CD4-positive, alpha-beta T cell treated with Interleukin-1 beta for 1 hour (primary cell): ENCODE results near the gene NHLRC4.

Source experiments
- DNase-seq, 2 donors: peaks; one replicate each; pipeline ENCODE4 v3.0.0-alpha.2; 2020 to 2022

NHLRC4 gene, protein sequence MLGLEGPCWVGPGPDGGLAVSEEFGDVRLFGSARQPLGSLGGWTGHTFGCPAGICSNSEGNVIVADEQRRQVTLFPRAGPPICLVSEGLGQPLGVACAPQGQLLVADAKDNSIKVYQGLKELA

DNA sequence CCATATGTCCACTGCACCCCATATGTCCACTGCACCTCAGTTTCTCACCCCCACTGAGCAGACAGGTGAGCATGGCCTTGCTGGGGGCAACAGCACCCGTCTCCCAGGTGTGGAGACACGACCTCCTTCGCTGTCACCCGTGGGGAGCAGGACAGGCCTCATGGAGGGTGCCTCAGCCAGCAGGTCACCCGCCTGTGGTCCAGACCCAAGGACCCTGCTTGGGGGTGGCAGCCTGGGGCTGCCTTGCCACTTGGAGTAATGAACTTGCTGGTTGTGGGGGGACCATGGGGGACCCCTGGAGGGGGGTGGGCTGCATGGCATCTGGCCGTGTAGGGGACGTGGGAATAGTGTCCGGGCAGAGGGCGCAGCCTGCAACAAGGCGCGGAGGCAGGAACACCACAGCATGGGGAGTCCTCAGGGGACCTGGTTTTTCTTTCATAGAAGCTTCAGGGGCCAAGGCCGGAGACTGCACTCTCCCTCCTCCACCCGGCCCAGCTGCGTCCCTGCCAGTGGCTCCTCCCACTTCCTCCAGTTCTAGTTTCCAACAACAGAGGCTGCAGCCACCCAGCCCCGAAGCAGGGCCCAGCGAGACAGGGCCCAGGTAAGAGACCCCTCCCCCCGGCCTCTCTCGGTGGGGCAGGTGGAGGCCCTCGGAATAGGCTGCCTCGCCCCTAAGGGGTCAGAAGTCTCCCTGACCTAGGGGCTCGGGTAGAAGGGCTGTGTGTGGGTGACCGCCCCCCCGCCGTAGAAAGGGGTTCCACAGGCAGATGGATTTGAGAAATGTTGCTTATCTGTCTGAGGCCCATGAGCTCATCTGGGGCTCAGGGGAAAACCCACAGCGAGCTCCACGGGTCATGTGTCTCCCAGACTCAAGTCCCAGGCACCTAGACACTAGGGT, at the start of gene NHLRC4:
Gene NHLRC4 (plus strand): TSS at position 531 of the 898 bp plus-strand sequence. CDS start 1,043 bp downstream, outside the sequence.
- peak; percentile 46 to 52 for DNase-seq

DNA sequence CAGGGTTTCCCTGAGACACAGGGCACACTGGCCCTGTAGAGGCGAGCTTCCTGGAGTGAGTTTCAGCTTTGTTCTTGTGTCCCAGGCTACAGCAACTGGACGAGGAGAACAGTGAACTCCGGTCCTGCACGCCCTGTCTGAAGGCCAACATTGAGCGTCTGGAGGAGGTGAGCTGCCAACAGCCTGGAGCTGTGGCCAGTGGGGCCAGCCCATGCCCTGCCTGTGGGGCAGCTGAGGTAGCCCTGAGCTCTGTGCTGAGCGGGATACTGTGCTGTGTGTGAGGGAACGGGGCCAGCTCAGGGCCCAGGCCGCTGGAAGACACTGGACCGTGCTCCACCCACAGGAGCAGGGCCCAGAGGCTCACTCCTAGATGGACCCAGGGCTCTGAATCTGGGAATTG, 47.9 kb upstream of the NHLRC4 start:
- no peak for DNase-seq

DNA sequence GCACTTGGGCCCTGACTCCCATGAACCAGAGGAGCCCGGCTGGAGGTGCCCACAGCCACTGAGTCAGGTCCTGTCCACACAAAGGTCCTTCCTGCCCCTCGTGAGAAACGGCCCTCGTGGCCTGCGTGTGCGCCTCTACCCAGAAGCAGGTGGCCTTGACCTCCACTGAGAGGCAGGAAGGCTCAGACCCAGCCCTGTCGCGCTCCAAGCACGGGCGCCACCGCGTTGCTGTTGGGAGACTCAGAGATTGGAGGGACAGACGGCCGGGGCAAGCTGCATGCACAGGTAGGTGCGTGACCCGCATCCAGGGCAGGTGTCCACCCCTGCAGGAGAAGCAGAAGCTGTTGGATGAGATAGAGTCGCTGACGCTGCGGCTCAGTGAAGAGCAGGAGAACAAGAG, 47.4 kb upstream of the NHLRC4 start:
- DNase-seq = no peak

DNA sequence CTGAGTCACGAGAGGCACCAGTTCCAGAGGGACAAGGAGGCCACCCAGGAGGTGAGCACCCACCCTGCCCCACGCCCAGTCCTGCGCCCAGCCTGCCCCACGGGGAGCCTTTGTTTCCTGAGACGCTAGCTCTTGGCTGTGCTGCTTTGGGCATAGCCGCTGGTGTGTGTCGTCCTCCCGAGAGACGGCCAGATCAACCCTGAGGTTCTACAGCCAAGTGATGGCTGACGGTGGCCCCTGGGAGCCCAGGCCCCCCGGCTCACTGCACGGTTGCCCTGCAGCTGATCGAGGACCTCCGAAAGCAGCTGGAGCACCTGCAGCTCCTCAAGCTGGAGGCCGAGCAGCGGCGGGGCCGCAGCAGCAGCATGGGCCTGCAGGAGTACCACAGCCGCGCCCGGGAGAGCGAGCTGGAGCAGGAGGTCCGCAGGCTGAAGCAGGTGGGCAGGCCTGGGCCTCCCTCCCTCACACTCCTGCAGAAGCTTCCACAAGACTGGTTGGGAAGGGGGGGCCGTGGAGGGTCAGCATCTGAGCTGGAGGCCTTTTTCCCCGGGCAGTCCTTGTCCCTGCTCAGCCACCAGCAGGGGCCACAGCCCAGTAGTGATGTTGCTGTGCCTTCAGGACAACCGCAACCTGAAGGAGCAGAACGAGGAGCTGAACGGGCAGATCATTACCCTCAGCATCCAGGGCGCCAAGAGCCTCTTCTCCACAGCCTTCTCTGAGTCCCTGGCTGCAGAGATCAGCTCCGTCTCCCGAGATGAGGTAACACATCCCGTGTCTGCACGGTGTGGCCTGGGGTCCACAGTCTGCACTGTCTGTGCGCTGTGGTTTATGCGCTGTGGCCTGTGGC, 46.7 kb upstream of the NHLRC4 start:
- DNase-seq = no peak

DNA sequence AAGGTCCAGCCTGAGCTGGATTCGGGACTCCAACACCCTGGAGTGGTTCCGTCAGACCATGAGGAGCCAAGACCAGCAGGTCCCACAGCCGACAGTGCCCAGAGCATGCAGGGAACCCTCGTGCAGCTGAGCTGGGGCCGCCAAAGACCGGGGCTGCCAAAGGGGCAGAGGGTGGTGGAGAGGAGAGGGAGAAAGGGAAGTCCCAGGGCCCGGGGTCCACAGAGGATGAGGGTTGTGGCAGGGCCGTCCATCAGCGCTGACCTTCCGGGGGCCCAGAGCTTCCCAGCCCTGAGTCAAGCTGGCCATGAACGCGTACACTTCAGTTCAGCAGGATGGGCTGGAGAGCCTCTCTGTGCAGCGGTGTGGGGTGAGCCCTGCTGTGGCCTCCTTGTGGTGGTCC, 46.0 kb upstream of the NHLRC4 start:
- no peak for DNase-seq

DNA sequence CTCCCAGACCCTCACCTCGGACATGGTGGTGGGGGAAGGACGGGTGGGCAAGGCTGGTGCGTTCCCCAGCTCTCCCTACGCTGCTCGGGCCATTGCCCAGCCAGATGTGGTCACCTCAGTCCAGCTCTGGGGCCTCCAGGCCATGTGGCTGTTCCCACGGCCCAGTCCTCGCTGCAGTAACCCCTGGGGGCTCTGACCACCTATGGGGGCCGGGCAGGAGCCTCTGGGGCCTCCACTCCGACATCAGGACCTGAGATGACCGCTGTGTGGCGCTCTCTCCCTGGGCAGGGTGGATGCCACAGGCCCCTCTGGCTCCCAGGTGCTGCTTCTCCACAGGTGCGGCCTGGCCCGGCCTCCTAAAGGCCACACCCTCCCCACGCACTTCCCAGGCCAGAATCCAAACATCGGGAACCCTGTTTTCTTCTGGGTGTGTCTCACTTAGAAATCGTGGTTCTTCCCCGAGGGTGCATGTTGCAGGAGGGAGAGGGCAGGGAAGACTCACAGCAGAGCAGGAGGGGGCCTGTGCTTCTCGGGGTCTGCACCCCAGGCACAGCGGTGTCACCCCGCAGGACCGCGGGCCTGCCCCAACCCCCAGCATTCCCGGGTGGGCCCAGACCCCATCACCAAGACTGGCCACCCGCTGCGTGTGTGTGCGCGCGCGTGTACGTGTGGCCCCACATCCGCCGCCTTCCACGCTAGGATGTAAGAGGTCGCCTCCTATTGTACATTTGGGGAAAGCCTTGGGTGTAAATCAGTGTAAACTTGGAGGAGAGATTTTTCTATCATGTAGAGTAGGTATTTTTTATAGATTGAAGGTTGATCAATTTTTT, 45.2 kb upstream of the NHLRC4 start:
- no peak for DNase-seq

DNA sequence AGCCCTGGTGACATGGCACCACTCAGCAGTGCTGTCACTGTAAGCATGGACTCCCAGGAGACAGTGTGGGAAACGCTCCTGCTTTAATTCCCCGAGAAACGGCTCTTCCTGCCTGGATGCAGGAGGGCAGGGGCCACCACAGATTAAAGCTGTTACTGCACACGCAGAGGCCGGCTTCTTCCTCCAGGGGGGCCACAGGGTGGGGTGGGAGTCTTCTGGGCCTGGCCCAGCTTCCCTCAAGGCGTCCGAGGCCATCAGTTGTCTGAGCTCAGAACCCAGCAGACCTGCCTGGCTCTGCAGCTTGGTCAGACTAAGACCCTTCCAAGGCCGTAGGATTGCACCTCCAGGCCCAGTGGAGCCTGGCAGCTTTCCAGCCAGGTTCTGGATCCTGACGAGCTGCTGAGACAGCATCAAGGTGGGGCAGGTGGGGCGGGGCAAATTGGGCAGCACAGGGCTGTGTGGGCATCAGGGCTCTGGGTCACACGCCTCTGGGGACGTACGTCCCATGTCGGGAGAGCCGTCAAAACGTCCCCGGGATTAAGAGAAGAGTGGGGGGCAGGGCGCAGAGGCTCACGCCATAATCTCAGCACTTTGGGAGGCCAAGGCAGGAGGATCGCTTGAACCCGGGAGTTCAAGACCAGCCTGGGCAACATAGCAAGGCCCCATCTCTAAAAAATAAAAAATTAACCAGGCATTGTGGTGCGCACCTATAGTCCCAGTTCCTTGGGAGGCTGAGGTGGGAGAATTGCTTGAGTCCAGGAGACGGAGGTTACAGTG, 44.3 kb upstream of the NHLRC4 start:
- DNase-seq = no peak

DNA sequence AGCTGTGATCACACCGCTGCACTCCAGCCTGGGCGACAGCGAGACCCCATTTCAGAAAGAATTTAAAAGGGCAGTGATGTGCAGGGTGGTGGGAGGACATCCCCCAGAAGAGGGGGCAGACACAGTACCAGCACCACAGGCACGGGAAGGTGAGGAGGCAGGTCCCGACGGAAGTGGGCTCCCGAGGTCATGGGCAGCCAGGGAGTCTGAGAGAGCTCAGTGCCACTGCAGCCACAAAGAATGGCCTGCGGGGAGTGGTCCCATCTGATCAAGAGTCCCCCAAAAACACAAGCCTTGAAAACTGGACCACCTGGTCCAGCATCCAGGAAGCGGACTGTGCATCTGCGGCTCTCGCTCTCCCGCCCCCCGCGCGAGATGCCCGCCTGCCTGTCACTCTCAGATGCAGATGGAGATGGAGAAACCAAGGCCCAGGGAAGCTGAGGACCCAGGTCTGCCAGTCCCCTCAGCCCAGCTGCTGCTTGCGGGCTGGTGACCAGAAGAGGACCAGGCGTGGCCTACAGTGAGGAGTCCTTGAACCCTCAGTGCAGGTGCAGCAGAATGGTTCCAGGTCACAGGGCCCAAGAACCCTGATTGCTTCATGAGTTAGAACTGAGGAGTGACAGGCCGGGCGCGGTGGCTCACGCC, 43.6 kb upstream of the NHLRC4 start:
- no peak for DNase-seq

DNA sequence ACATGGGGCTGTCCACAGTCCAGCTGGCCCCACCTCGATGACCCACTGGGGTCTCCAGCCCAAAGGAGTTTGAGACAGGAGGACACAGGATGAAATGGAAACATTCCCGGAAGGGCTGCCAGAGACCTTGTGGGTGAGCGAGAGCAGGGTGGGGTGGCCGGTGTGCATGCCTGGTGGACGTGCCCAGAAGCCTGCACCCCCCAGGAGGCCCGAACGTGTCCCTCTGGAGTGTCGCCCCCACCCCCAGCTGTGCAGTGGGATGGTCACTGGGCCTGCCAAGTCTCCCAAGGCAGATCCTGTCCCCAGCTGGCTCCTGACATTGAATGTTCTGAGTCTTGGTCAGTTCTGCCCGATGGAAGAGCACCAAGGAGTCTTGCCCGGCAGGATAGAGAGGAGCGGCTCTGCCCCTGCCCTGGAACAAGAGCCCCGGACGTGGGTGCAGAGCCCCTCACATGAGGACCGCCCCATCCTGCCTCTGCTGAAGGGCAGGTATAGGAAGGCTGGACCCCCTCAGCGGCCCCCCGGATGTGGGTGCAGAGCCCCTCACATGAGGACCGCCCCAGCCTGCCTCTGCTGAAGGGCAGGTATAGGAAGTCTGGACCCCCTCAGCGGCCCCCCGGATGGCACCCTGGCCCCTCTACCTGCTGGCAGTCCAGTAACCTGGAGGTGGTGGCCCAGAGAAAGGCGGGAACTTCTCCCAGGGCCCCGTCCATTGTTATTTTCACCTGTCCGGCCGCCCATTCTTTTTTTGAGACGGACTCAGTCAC, 42.3 kb upstream of the NHLRC4 start:
- no peak for DNase-seq

DNA sequence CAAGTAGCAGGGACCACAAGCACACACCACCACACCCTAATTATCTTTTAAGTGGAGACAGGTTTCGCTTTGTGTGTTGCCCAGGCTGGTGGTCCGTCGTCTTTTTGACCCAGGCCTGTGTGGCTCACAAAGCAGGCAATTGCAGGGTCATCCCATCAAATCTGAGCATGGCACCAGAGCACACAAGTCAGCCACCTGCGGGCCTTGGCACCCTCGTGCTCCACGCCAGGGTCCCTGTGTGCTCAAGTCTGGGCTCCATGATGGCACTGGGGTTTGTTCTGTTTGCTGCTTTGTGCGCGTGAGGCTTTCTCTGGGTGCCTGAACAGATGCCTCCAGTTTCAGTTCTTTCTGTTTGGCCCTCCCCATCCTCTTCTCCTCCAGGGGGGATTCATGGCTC, 41.7 kb upstream of the NHLRC4 start:
- DNase-seq = no peak

DNA sequence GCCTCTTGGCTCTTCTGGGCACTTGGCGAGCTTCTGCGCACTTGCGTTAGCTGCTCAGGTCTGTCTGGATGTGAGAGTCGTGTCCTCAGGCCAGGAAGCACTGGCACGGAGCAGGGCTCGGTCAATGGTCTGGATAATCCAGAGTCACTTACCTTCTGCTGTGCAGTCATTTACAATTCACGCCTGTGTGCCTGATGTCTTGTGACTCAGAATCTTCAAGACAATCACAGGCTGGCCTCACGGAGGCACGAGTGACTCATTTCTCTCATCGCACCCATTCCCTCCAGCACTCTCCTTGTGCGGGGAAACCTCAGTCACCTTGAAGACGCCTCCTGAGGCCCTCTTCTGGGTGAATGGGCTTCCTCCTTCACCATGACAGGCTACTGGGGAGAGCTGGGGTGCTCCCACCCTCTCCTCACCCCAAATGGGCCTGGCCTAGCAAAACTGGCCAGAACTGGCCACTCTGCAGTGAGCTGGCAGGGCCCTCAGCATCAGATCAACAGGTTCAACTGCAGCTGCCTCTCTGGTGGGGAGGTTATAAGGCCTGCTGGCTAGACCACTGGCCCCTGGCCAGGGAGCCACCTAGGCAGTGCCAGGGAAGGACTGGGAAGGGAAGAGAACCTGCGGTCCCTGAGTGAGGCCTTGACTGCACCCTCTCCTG, 41.2 kb upstream of the NHLRC4 start:
- DNase-seq = peak; percentile 11 to 30

DNA sequence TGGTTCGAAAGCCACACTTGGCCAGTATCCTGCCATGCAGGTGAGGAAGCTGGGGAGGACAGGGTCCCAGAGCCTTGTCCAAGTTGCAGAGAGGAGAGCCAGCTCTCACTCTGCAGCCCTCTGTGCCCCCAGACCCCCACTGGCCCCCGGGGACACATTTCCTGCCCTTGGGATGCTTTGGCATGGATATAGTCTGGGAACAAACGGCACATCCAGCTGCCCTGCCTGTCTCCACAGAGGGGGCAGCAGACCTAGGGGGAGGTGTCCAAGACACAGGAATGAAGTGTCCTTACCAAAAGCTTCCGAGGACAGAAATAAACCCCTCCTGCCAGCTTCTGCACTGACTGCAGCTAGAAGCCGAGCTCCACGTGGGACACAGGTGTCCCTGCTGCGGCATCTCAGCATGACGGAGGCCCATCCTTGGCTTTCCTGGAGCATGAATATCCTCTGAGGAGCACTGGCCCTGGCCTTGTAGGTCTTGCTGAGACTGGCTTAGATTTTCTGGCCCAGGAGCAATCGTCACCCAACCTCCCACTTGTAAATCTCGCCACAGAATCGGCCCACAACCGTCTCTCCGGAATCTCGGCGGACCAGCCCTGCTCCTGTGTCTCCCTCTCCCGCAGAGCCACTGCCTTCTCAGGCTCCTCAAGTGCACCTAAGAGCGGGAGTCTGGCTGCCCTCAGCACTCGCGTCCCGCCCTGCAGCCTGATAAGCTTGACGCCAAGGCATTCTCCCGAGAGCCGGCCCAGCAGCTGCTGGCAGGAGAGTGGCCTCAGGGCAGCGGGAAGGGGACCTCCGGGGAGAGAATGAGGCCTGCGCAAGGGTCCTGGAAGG, 40.4 kb upstream of the NHLRC4 start:
- DNase-seq = peak in 1 of 2 donors; percentile 16

DNA sequence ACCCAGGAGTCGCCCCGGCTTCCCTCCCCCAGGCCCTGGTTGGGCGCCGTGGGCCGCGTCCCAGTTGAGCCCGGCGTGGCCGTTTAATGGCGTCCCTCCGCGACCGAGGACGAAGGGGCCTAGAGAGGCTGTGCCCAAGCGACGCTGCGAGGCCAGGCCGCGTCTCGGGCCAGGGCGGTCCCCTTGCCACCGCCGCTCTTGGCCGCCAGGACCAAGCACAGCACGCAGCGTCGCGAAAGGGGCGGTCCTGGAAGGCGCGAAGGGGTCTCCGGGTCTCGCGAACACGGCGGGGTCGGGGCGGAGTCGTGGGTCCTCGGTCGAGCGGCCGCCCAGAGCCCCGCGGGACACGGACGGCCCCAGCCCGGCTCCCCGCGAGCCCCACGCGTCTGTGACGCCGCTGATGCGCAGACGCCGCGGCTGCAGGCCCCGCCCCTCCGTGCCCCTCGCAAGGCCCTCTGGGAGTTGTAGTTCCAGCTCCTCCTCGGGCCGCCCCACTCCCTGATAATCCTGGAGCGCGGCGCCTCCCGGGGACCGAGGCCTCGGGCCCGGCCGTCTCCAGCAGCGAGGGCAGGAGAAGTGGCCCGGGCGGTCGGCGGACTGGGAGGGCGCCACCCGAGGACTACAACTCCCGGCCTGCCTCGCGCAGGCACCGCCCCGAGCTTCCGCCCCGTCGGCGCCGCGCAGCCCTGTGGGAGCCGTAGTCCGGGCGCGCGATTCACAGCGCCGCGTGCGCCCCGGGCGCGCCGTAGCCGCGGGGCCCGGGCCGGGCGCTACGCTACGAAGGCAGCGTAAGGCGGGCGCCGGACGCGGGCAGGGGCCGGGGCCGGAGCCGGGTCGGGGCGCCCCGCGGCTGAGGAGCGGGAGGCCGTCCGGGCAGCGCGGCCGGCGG, 39.5 kb upstream of the NHLRC4 start, which contains the start of gene CAPN15:
Gene CAPN15 (plus strand): TSS at position 698 of the 889 bp plus-strand sequence. CDS start 19,127 bp downstream, outside the sequence.
- DNase-seq = peak; percentile 85 to 86

DNA sequence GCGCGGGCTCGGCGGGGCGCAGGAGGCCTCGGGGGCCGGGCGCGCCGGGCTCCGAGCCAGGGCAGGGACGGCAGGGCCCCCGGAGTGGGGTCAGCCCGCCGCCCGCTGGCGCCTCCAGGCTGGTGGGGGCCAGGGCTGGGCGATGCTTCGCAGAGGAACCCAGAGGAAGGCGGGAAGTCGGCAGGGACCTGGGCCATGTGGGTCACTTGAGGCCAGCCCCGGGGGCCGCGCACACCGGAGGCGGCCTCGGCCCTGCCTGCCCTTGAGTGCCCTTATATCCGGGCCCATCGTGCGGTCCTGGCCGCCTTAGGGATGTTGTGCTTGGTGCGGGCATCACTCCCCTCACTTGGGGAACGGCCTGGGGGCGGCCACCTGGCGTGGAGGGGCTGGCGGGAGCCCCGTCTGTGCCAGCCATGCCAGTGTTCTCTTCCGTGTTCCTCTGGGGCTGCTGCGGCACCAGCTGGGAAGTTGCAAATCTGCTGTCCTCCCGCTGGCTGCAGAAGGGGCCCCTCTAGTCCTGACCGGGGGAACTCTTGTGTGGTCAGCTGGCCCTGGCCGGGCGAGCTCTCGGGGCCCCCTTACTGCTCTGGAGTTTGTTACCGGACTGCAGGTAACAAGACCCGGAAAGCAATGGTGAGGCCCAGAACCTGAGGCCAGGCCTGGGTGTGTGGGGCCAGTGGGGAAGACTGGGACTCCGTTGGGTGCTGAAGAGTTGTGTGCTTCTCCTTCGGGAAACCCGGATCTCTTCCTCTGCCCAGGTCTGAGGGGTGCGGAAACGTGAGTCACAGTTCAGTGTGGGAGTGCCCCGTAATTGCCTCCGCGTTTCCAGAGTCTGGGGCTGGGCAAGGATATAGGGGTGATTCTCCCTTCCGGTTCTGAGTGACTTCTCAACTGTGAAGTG, 38.4 kb upstream of the NHLRC4 start:
- peak; percentile 29 to 50 for DNase-seq

DNA sequence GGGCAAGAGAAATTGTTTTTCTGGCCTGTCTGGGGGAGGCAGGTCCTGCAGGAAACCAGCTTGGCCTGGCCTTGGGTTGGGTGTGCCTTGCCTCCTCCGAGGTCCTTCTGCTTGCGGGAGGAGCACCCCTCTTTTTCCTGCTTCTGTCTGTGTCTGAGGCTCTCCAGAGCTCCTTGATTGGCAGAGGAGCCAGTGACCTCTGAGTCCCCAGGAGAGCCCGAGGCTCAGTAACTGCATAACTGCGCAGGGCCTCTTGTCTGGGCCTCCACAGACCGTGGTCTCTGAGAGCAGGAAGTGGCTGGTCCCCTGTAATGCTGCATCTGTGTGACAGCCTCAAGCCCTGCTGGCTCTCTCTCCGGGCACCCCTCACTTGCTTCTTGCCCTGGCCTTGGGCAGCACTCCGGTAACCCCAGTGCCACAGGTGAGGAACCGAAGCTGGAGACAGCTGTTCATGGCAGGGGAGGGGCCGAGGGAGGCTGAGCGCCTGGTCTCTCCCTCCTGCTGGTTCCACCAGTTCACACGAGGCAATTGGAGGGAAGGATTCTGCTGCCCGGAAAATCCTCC, 37.7 kb upstream of the NHLRC4 start:
- DNase-seq = peak; percentile 21 to 35

DNA sequence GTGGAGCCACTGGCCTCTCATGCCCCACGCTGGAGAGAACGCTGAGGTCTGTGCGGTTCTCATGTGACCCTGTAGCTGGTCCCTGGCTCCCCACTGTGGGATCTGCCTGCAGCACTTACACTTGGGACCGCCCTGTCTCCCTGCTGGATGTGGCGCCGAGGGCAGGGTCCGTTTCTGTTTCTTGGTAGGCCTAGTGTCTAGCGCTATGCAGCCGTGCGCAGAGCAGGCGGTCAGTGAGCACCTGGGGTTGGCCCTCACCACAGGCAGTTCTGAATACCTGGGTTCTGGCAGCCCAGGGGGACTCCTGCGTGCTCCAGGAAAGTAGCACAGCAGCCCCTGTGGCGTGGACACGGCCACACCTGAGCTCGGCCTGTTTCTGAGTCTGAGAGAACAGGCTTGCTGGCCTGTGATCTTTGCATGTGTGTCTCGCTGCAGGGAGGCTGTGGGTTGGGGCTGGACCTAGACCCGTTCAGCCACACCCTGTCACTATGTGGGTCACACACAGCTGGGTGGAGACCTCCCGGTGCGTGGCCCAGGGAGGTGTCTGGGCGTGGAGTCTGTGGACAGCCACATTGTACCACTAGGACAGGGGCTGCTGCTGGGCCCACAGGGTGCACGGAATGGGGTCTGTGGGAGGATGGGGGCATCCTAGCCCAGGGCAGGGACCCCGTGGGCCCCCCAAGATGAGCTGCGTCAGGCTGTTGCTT, 36.5 kb upstream of the NHLRC4 start:
- DNase-seq = no peak
